Thyroid gland (tissue), 4 donors: Measurements from ENCODE around the gene BCL2L1.

ENCODE experiments used
- CTCF ChIP-seq, 6 experiments: fragments of 200-600 bp in 3 of 6; fragments of 450-650 bp in 3 of 6; sonication (generic) in 3 of 6; IDR thresholded peaks; one replicate each; pipeline ENCODE4 v1.5.1; 2016 to 2019; ENCODE audit warnings: antibody characterized with exemption in 6 of 6, mild to moderate bottlenecking in 2 of 6, inconsistent platforms in 1 of 6, moderate library complexity in 1 of 6
- POLR2A ChIP-seq, 2 donors: fragments of 450-650 bp; IDR thresholded peaks; one replicate each; pipeline ENCODE4 v1.6.1; 2017; ENCODE audit warnings: antibody characterized with exemption in 2 of 2, mild to moderate bottlenecking in 2 of 2, moderate library complexity in 1 of 2

DNA sequence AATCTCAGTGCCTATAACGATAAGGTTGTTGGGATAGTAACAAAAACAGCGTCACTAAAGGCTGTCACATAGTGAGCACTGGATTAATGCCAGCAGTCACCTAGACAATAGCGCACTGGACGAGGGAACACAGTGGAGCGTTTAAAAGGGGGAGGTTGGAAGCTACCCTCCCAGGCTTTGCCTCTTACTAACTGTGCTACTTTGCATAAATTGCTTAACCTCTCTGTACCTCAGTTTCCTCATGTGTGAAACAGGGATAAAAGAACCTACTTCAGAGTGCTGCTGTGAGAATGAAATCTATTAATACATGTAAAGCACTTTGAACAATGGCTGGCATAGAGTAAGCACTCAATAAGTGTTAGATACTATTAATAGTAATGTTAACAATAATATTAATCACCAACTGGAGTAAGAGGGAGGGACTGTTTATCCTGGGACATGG, 10.5 kb downstream of the BCL2L1 start:
- TF ChIP-seq CTCF (IDR thresholded peaks at IDR 0.05) (no peak), POLR2A (IDR thresholded peaks at IDR 0.05) (no peak)
